Left colon (tissue), 2 donors: ENCODE measurements around the gene FGFR4. TPM values are rescaled to one million over a fixed set of nuclear protein-coding genes. Genes with fewer than 3 reads are reported as not detected.

ENCODE experiments used
- ATAC-seq: fragments of 200-7000 bp; cut with Tn5 transposase; one replicate; pipeline ENCODE4 v1.9.1; 2020; ENCODE audit warnings: mild to moderate bottlenecking, moderate library complexity
- DNase-seq, 2 donors: peaks; one replicate each; pipeline ENCODE4 v3.0.0-alpha.2; 2020
- intact Hi-C, 2 donors: fragments of 100-400 bp; cut with DNase I in 1 of 2; cut with micrococcal nuclease in 1 of 2; formaldehyde crosslinking; loops; one replicate each; pipeline versions ENCODE4 v1.11.2 to v1.14.0; 2022; cut with DNase I, micrococcal nuclease
- total RNA-seq, 2 donors: library from RNA; stranded (reverse); fragmentation: NEBNext Ultra II Directional; extraction: Animal tissue kit (Norgen Biotek cat#: 25700); gene quantifications; one replicate each; pipeline ENCODE4 v1.2.1, GENCODE V29; 2021
- donor health status: DM: no; HTN: no; CAD: no.
- donor health status: DM: yes; HTN: yes; CAD: no.

The FGFR4 gene
- total RNA-seq, 2 donors from 2014 or later, result 43.3 to 56.1 TPM

DNA sequence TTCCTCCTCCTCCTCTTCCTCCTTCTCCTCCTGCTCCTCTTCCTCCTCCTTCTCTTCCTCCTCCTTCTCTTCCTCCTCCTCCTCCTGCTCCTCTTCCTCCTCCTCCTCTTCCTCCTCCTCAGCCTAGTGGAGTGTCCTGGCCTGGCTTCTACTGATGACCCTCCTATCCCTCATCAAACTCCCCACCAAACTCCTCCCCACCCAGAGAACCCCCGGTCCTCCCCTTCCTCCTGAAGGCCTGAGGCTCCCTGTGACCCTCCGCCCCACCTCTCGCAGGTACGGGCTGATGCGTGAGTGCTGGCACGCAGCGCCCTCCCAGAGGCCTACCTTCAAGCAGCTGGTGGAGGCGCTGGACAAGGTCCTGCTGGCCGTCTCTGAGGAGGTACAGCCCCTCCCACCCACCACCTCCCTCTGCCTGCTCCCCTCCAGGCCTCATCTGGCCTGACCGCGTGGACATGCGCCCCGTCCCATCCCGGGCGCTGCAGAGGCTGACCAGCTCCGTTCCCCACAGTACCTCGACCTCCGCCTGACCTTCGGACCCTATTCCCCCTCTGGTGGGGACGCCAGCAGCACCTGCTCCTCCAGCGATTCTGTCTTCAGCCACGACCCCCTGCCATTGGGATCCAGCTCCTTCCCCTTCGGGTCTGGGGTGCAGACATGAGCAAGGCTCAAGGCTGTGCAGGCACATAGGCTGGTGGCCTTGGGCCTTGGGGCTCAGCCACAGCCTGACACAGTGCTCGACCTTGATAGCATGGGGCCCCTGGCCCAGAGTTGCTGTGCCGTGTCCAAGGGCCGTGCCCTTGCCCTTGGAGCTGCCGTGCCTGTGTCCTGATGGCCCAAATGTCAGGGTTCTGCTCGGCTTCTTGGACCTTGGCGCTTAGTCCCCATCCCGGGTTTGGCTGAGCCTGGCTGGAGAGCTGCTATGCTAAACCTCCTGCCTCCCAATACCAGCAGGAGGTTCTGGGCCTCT, 10.6 kb downstream of the FGFR4 start:
- ATAC-seq (no peak), DNase-seq (no peak)
- intact Hi-C loops, result no loop called here

- DNase-seq, result no peak
- intact Hi-C loops, result no loop called here
- ATAC-seq, result no peak
Observed at GRCh38 chr5:177098120-177098469, 11.4 kb downstream of the FGFR4 start.

- ATAC-seq (peak; percentile 62), DNase-seq (peak in 1 of 2 donors; percentile 50)
- intact Hi-C loops, result no loop called here
Observed at GRCh38 chr5:177098470-177099141, 11.9 kb downstream of the FGFR4 start.

DNA sequence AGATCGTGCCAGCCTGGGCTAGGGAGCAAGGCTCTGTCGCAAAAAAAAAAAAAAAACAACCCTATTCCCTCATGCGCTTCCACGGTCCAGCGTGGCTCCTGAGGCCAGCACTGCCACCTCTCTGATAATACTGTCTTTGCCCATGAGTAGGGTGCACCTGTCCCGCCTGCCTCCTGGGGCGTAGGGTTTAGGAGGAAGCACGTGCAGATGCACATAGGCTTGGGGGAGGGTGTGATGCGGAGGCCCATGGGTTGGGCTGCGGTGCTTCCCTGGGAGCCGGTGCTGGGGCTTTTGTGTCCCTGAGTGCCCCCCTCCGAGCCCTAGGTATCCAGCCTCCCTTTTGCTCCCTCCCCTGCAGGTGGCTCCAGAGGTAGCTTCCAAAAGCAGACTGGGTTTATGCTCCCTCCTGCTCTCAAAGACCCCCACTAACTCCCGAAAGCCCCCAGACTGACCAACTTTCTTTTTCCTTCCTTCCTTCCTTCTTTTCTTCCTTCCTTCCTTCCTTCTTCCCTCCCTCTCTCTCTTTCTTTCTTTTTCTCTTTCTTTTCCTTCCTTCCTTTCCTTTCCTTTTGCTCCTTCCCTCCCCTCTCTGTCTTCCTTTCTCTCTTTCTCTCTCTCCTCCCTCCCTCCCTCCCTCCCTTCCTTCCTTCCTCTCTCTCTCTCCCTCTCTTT, 12.8 kb downstream of the FGFR4 start:
- intact Hi-C loops, result no loop called here
- ATAC-seq, result peak; percentile 70
- peak; percentile 52 to 54 for DNase-seq

GRCh38 chr5:177100714-177101121, 14.0 kb downstream of the FGFR4 start:
- no peak for ATAC-seq
- DNase-seq, result no peak

DNA sequence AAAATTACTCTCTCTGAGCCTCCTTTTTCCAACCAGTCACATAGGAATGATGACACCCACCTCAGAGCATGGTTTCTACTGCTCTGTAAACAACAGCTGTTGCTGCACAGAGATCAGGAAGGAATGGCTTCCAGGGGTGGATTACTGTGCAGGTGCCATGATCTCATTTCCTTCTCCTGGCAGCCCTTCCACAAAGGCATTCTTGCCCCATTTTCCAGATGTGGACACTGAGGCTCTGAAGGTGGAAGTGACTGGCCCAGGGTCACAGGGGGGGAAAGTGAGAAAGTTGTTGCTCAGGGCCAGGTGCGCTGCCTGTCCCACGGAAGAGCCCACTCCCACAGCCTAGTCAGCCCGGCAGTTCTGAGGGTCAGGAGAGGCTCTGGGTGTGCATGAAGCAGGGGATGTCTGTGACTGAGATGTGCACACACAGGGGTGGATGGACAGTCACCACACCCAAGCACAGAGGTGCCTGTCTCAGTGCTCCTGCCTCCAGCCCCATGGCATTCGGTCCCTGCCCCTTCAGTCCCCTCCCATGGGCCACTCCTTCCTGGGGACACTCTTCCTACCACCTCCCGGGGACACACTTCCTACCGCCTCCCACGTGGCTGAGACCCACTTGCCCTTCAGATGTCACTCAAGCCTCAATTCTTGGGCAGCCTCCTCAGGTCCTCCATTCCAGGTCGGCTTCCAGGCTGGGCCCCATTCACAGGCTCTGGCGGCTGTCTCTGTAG, 17.0 kb downstream of the FGFR4 start:
- ATAC-seq (peak; percentile 52), DNase-seq (no peak)
- intact Hi-C loops, result no loop called here

More at GRCh38 chr5:177100714-177101121, 14.0 kb downstream of the FGFR4 start:
- intact Hi-C loops, result no loop called here

- intact Hi-C loops, result no loop called here
- ATAC-seq, result no peak
- no peak for DNase-seq
Observed at GRCh38 chr5:177105691-177106476, 19.2 kb downstream of the FGFR4 start.

DNA sequence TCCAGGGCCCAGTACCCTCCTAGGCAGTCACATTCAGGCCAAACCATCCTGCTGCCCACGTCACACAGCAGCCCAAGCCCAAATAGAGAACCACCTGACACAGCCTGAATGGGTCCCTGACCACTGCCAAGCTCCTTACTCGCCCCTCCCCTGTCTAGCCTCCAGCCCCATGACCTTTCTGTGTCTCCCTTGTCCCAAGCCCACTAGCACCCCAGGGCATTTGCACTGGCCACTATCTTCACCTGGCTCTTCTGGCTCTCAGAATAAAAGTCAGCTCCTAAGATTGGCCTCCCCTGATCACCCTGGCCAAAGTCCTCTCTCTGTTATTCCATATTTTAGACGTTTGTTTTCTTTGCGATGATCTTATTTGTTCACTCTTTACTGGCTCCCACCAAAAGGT, 20.4 kb downstream of the FGFR4 start:
- DNase-seq, result no peak
- intact Hi-C loops, result no loop called here
- ATAC-seq, result no peak

DNA sequence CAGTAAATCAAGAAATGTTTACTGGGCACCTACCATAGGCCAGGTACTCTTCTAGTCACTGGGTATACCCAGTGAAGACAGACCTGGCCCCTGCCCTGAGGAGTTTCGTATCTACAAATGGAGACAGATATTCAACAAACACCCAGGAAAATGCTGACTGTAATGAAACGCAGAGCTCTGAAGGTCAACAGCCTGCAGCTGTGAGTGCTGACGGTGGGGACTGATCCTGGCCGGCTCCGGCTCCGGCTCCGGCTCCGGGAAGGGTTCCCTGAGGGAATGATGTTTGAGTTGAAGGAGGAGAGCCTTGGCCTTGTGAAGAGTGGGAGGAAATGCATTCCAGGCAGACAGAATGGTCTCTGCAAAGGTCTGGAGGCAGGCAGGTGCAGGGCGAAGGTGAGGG, 23.1 kb downstream of the FGFR4 start:
- intact Hi-C loops, result loop anchor here in 1 of 2 donors (5.0 kb wide), 1 partner anchor 38 kb away; no protein-coding TSS in a partner anchor
- no peak for ATAC-seq
- DNase-seq, result no peak

DNA sequence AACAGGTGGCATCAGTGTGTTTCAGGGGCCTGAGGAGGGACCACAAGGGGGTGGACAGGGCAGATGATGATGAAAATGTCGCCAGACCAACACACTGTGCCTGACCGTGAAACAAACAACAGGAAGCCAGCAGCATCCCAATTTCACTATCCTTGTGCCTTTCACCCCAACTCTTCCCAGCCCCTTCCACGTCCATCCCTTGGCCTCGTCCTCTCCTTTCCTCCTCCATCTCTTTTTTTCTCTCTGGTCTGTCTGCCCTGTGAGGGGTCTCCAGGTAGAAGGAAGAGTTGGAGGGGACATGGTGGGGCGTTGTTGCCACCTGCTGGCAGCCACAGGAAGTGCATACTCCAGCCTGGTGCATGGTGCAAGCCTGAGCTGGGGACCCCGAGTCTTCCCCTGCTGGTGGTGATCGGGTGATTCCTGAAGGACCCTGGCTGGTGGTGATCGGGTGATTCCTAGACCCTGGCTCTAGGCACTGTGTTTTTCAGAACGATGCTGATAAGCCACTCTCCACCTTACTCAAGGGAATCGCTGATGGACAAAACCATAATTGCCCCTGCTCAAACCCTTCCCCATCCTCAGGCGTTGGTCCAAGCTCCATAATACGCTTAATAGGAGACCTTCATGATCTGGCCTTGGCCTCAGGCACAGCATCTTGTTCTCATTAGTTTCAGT, 25.1 kb downstream of the FGFR4 start:
- peak; percentile 63 for ATAC-seq
- intact Hi-C loops, result loop anchor here in 1 of 2 donors (5.0 kb wide), 1 partner anchor 40 kb away; no protein-coding TSS in a partner anchor
- DNase-seq, result peak in 1 of 2 donors; percentile 68

- ATAC-seq (no peak), DNase-seq (no peak)
- intact Hi-C loops, result loop anchor here in 1 of 2 donors (5.0 kb wide), 1 partner anchor 40 kb away; no protein-coding TSS in a partner anchor
Observed at GRCh38 chr5:177112589-177113220, 26.0 kb downstream of the FGFR4 start.

DNA sequence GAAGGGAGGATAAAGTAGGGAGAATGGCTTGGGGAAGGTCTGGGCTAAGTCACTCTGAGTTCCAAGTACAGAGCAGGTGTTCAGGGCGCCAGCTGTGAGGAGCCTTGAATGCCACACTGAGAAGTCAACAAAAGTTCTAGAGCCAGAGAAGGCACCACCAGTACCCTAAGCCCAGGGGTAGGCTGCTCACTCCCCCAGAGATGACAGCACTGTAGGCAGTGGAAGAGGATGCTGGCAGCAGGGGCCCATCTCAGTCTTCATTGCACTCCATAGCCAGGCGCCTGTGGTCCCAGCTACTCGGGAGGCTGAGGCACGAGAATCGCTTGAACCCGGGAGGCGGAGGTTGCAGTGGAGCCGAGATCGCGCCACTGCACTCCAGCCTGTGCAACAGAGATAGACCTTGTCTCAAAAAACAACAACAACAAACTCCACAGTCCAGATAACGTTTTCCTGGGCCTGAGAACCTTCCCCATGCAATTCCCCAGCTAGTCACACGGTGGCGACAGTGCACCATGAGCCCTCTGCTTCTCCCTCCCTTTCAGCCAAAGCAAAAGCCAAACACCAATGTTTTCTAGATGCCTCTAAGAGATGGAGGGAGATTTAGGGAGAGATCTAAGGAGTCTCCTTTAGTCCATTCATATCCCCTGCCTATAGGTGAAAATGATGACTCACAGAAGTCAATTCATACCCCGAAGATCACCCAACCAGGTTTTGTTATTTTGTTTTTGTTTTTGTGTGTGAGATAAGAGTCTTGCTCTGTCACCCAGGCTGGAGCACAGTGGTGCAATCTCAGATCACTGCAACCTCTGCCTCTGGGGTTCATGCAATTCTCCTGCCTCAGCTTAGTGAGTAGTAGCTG, 27.1 kb downstream of the FGFR4 start:
- intact Hi-C loops, result loop anchor here in 1 of 2 donors (5.0 kb wide), 1 partner anchor 41 kb away; no protein-coding TSS in a partner anchor
- peak; percentile 73 for ATAC-seq
- DNase-seq, result peak in 1 of 2 donors; percentile 78

- DNase-seq (peak; percentile 75 to 76), ATAC-seq (peak; percentile 61)
- intact Hi-C loops, result no loop called here
Observed at GRCh38 chr5:177116631-177117373, 30.1 kb downstream of the FGFR4 start.

GRCh38 chr5:177117441-177118045, 30.8 kb downstream of the FGFR4 start:
- DNase-seq, result no peak
- ATAC-seq, result no peak
- intact Hi-C loops, result no loop called here

DNA sequence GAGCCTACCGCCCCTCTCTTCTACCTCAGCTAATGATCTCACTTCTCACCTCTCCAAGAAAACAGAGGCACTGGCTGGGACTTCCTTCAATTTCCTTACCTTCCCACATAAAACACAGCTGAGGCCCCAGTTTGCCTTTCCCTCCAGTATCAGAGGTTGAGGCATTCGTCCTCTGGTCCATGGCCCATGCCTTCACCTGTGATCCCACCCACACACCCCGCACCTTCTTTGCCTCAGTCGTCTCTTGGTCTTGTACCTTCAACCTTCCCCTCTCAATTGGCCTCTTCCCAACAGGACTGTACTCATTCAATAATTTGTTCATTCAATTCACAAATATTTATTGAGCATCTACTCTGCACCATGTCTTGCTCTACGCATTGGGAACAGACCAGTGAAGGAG, 35.9 kb downstream of the FGFR4 start:
- ATAC-seq (no peak), DNase-seq (no peak)
- intact Hi-C loops, result no loop called here
